H9 (cell line): ENCODE data around the gene BORCS8. TPM values are rescaled to one million over a fixed set of nuclear protein-coding genes. Genes with fewer than 3 reads are reported as not detected.

Experiments
- DNase-seq: peaks from one replicate; pipeline ENCODE4 v3.0.0-alpha.2; 2017
- H2AFZ ChIP-seq: one replicate; pipeline ENCODE4 v1.6.1; 2013; ENCODE audit warnings: mild to moderate bottlenecking, low read length, control low read depth, moderate library complexity
- H2AK5ac ChIP-seq: 2 replicates; pipeline ENCODE4 v1.6.1; 2013; ENCODE audit warnings: low read length, control low read depth, mixed read lengths; ENCODE audit not compliant: insufficient read length
- H2BK120ac ChIP-seq: one replicate; pipeline ENCODE4 v1.6.1; 2013; ENCODE audit warnings: low read depth, mild to moderate bottlenecking, low read length, control low read depth, inconsistent platforms; ENCODE audit not compliant: poor library complexity, severe bottlenecking
- H2BK12ac ChIP-seq: 2 replicates; pipeline ENCODE4 v1.6.1; 2013; ENCODE audit warnings: low read length, control low read depth, mixed read lengths, low read depth; ENCODE audit not compliant: insufficient read length
- H2BK15ac ChIP-seq: 2 replicates; pipeline ENCODE4 v1.6.1; 2013; ENCODE audit warnings: low read depth, low read length, control low read depth
- H2BK20ac ChIP-seq: one replicate; pipeline ENCODE4 v1.6.1; 2013; ENCODE audit warnings: low read depth, mild to moderate bottlenecking, low read length, control low read depth, inconsistent platforms; ENCODE audit not compliant: poor library complexity, severe bottlenecking
- H2BK5ac ChIP-seq: 2 replicates; pipeline ENCODE4 v1.6.1; 2013; ENCODE audit warnings: low read length, control low read depth, mixed read lengths; ENCODE audit not compliant: insufficient read length
- H3K14ac ChIP-seq: 2 replicates; pipeline ENCODE4 v1.6.1; 2013; ENCODE audit warnings: low read length, control low read depth; ENCODE audit not compliant: insufficient read depth
- H3K18ac ChIP-seq: 2 replicates; pipeline ENCODE4 v1.6.1; 2013; ENCODE audit warnings: low read depth, mild to moderate bottlenecking, mixed read lengths, low read length, control low read depth; ENCODE audit not compliant: insufficient read length
- H3K23ac ChIP-seq: 2 replicates; pipeline ENCODE4 v1.6.1; 2013; ENCODE audit warnings: low read length, control low read depth, mixed read lengths, low read depth; ENCODE audit not compliant: insufficient read length
- H3K23me2 ChIP-seq: 2 replicates; pipeline ENCODE4 v1.6.1; 2013; ENCODE audit warnings: low read depth, mild to moderate bottlenecking, mixed read lengths, low read length, control low read depth; ENCODE audit not compliant: insufficient read length, poor library complexity, severe bottlenecking
- H3K27ac ChIP-seq: 2 replicates; pipeline ENCODE4 v1.5.1; 2013; ENCODE audit warnings: low read length, control low read depth, mixed read lengths, low read depth; ENCODE audit not compliant: insufficient read length
- H3K27me3 ChIP-seq: 2 replicates; pipeline ENCODE4 v1.6.1; 2013; ENCODE audit warnings: low read length, control low read depth, inconsistent platforms; ENCODE audit not compliant: insufficient read depth
- H3K4ac ChIP-seq: 2 replicates; pipeline ENCODE4 v1.6.1; 2013; ENCODE audit warnings: low read depth, mild to moderate bottlenecking, control low read depth, inconsistent platforms, low read length, moderate library complexity
- H3K4me1 ChIP-seq: 2 replicates; pipeline ENCODE4 v1.6.1; 2013; ENCODE audit warnings: low read length, control low read depth, inconsistent platforms; ENCODE audit not compliant: insufficient read depth
- H3K4me2 ChIP-seq: 2 replicates; pipeline ENCODE4 v1.6.1; 2013; ENCODE audit warnings: low read length, control low read depth, mixed read lengths; ENCODE audit not compliant: insufficient read length, insufficient read depth
- H3K56ac ChIP-seq: 2 replicates; pipeline ENCODE4 v1.6.1; 2013; ENCODE audit warnings: low read depth, mild to moderate bottlenecking, mixed read lengths, low read length, control low read depth; ENCODE audit not compliant: insufficient read length
- H3K79me1 ChIP-seq: 2 replicates; pipeline ENCODE4 v1.6.1; 2013; ENCODE audit warnings: low read depth, mild to moderate bottlenecking, moderate library complexity, low read length, control low read depth, inconsistent platforms; ENCODE audit not compliant: insufficient read depth, poor library complexity, severe bottlenecking
- H3K79me2 ChIP-seq: 2 replicates; pipeline ENCODE4 v1.6.1; 2013; ENCODE audit warnings: low read length, control low read depth, inconsistent platforms; ENCODE audit not compliant: insufficient read depth
- H3K9ac ChIP-seq: 2 replicates; pipeline ENCODE4 v1.6.1; 2013; ENCODE audit warnings: low read length, control low read depth, mixed read lengths; ENCODE audit not compliant: insufficient read length; ENCODE audit errors: extremely low read depth
- H3K9me3 ChIP-seq: one replicate; pipeline ENCODE4 v1.6.1; 2013; ENCODE audit warnings: low read depth, low read length, inconsistent platforms; ENCODE audit not compliant: control insufficient read depth
- H3T11ph ChIP-seq: one replicate; pipeline ENCODE4 v1.6.1; 2013; ENCODE audit warnings: mild to moderate bottlenecking, low read length, control low read depth, inconsistent platforms
- H4K20me1 ChIP-seq: one replicate; pipeline ENCODE4 v1.6.1; 2013; ENCODE audit not compliant: control insufficient read depth, insufficient read length, insufficient read depth
- H4K5ac ChIP-seq: 2 replicates; pipeline ENCODE4 v1.6.1; 2013; ENCODE audit warnings: low read depth, mild to moderate bottlenecking, mixed read lengths, low read length, control low read depth; ENCODE audit not compliant: insufficient read length
- H4K8ac ChIP-seq: replicated peaks from 2 replicates; pipeline ENCODE4 v1.6.1; 2013; ENCODE audit warnings: low read length, control low read depth, mixed read lengths, low read depth; ENCODE audit not compliant: insufficient read length
- H4K91ac ChIP-seq: 2 replicates; pipeline ENCODE4 v1.6.1; 2013; ENCODE audit warnings: low read depth, mild to moderate bottlenecking, moderate library complexity, mixed read lengths, low read length, control low read depth; ENCODE audit not compliant: insufficient read length
- H3K27ac Mint-ChIP-seq, 3 experiments: 2 replicates in 2 of 3; 3 replicates in 1 of 3; pipeline ENCODE4 v1.8.0; 2020 to 2021; ENCODE audit warnings: mixed read lengths in 3 of 3, mild to moderate bottlenecking in 1 of 3, moderate library complexity in 1 of 3
- H3K27me3 Mint-ChIP-seq: 2 replicates; pipeline ENCODE4 v1.8.0; 2021; ENCODE audit warnings: low read depth, mild to moderate bottlenecking, moderate library complexity, mixed read lengths
- H3K36me3 Mint-ChIP-seq, 3 experiments: 2 replicates in 2 of 3; 3 replicates in 1 of 3; pipeline ENCODE4 v1.8.0; 2020 to 2021; ENCODE audit warnings: low read depth in 3 of 3, mixed read lengths in 3 of 3; ENCODE audit not compliant: insufficient read depth in 1 of 3
- H3K4me1 Mint-ChIP-seq, 2 experiments: 2 replicates each; pipeline ENCODE4 v1.8.0; 2020; ENCODE audit warnings: mixed read lengths in 2 of 2
- H3K4me3 Mint-ChIP-seq, 2 experiments: 2 replicates in 1 of 2; 3 replicates in 1 of 2; pipeline ENCODE4 v1.8.0; 2020 to 2021; ENCODE audit warnings: mild to moderate bottlenecking in 2 of 2, mixed read lengths in 2 of 2, moderate library complexity in 1 of 2
- H3K9me3 Mint-ChIP-seq, 2 experiments: 2 replicates in 1 of 2; 3 replicates in 1 of 2; pipeline ENCODE4 v1.8.0; 2020; ENCODE audit warnings: mild to moderate bottlenecking in 2 of 2, mixed read lengths in 2 of 2, moderate library complexity in 1 of 2
- CTCF ChIP-seq: fragments of 200-600 bp; sonication (generic); conservative IDR thresholded peaks from 3 replicates; pipeline ENCODE4 v1.8.0; 2021; ENCODE audit warnings: antibody characterized with exemption, mild to moderate bottlenecking
- WGBS: extraction: QIAGEN DNeasy Blood & Tissue Kit; methylation state at CpG from one replicate; pipeline ENCODE4 v1.1.7; 2013; ENCODE audit warnings: missing lambda C conversion rate, low lambda C conversion rate, mixed read lengths; ENCODE audit not compliant: insufficient read length; ENCODE audit errors: extremely low coverage; 5-methylcytosine and 5-hydroxymethylcytosine counted together
- total RNA-seq: library from RNA; stranded (reverse); gene quantifications from 2 replicates; pipeline ENCODE4 v1.2.1, GENCODE V29; 2021

Gene BORCS8
- total RNA-seq, 1 experiment from 2014 or later: 20.4 TPM

- Histone ChIP-seq H3K9me3 (no peaks in the 10 kb centered on the region), H2AK5ac (no peak overlapping the region), H4K20me1 (no peaks in the 10 kb centered on the region), H2BK20ac (no peak overlapping the region), H2BK120ac (no peak overlapping the region), H3K14ac (no peak overlapping the region), H4K8ac (no peak overlapping the region), H2BK5ac (no peak overlapping the region), H4K91ac (no peak overlapping the region), H3K23me2 (no peaks in the 10 kb centered on the region), H3K18ac (no peak overlapping the region), H3K9ac (no peak overlapping the region), H3K27me3 (no peaks in the 10 kb centered on the region), H3K4ac (no peak overlapping the region), H2BK12ac (no peak overlapping the region), H3K56ac (no peak overlapping the region), H3K27ac (no peak overlapping the region), H3K79me1 (no peaks in the 10 kb centered on the region), H3T11ph (no peak overlapping the region), H2BK15ac (no peak overlapping the region), H3K4me2 (no peak overlapping the region), H4K5ac (no peak overlapping the region), H3K79me2 (no peaks in the 10 kb centered on the region), H3K4me1 (no peaks in the 10 kb centered on the region), H2AFZ (no peak overlapping the region), H3K23ac (no peak overlapping the region)
- no CpG with 5 or more reads among the region's 13 CpGs for WGBS
- Mint-ChIP-seq H3K9me3 (no peaks in the 10 kb centered on the region; a peak in 1 of 5 replicates), H3K27ac (no peak overlapping the region), H3K27me3 (peaks cover 26% of the 10 kb centered on the region), H3K4me3 (no peak overlapping the region), H3K36me3 (no peaks in the 10 kb centered on the region; a peak in 1 of 7 replicates), H3K4me1 (peaks cover 6 to 11% of the 10 kb centered on the region in 2 experiments; a peak in 3 of 4 replicates)
- no peak for DNase-seq
- no peak for TF ChIP-seq CTCF
Measured at GRCh38 chr19:19152668-19153384, 39.1 kb downstream of the BORCS8 start.
